ENCODE measurements around the gene CCDC120. TPM values are rescaled to one million over a fixed set of nuclear protein-coding genes. Genes with fewer than 3 reads are reported as not detected.

Gene CCDC120
- total and polyA plus RNA-seq, 9 of the 15 experiments (the other 6 are each of a cell fraction or from before 2014, with no cell fraction given): 0.13 to 3.6 (median 0.54) TPM

- TF ChIP-seq POLR2AphosphoS2 (IDR thresholded peaks at IDR 0.05; ENCODE audit: low read length) (no peak), ZNF76 (CRISPR knock-in tag; IDR thresholded peaks at IDR 0.05; ENCODE audit: borderline replicate concordance) (no peak), ZNF274 (IDR thresholded peaks at IDR 0.05; ENCODE audit: borderline replicate concordance, low read depth, low read length) (no peak), CTCF (IDR thresholded peaks at IDR 0.05 in 2 of 3, conservative IDR thresholded peaks at IDR 0.05 in 1 of 3; ENCODE audit: insufficient read depth in 2 of 3, low read depth in 1 of 3, low read length in 3 of 3) (0 out of 6 replicates have a peak, but pooled peaks of 1 of the 3 experiments have one; percentile 23), PTBP1 (IDR thresholded peaks at IDR 0.05; ENCODE audit: low read depth, low read length) (no peak), IRF1 (CRISPR knock-in tag; IDR thresholded peaks at IDR 0.05; ENCODE audit: borderline replicate concordance) (no peak), CXXC5 (CRISPR knock-in tag; IDR thresholded peaks at IDR 0.05) (no peak), CTCFL (IDR thresholded peaks at IDR 0.05; ENCODE audit: borderline replicate concordance, insufficient read depth, low read depth, low read length, poor library complexity, severe bottlenecking) (peak; percentile 38), XRCC3 (IDR thresholded peaks at IDR 0.05) (no peak), KDM5B (IDR thresholded peaks at IDR 0.05; ENCODE audit: insufficient replicate concordance, low read depth, low read length) (no peak), ZNF592 (IDR thresholded peaks at IDR 0.05) (peak; percentile 11; the same call in 1 of the 2 replicates), ZC3H8 (IDR thresholded peaks at IDR 0.05) (no peak)
Measured at GRCh38 chrX:49101629-49101984, 42.8 kb downstream of the CCDC120 start (continued).
